Caco-2 (cell line): Measurements from ENCODE around the gene ALG14. TPM values are rescaled to one million over a fixed set of nuclear protein-coding genes. Genes with fewer than 3 reads are reported as not detected.
A peak's percentile ranks its signal among the peaks of the same experiment; 100 is the strongest.

Experiments
- BruUV-seq: library from RNA; stranded (reverse); fragments of 400-500 nt; replicated peaks from 2 replicates; lab custom pipeline; 2021; lab: Mats Ljungman, UMichigan
- CTCF ChIA-PET: fragments of 300-600 bp; sonication (Branson Sonifier 250); formaldehyde crosslinking; loops from one replicate; lab custom pipeline; 2022; ENCODE audit warnings: antibody characterized with exemption; lab: Charles Lee
- POLR2A ChIA-PET: fragments of 300-600 bp; sonication (Branson Sonifier 250); formaldehyde crosslinking; loops from one replicate; lab custom pipeline; 2022; ENCODE audit warnings: antibody characterized with exemption; lab: Charles Lee
- DNase-seq, 2 experiments: peaks; one replicate each; pipeline versions ENCODE4 v3.0.0 to v3.0.0-alpha.2; 2020 to 2022
- H3K27me3 ChIP-seq: replicated peaks from 2 replicates; pipeline ENCODE4 v1.6.0; 2011; ENCODE audit warnings: low read length; ENCODE audit not compliant: control insufficient read depth, insufficient read depth
- H3K36me3 ChIP-seq: 2 replicates; pipeline ENCODE4 v1.5.1; 2011; ENCODE audit warnings: low read length; ENCODE audit not compliant: control insufficient read depth, insufficient read depth
- H3K4me1 ChIP-seq: fragments of 250-450 bp; sonication (Bioruptor Pico); 2 replicates; pipeline ENCODE4 v1.5.1; 2020; ENCODE audit warnings: mild to moderate bottlenecking
- H3K4me3 ChIP-seq: 2 replicates; pipeline ENCODE4 v1.5.1; 2011; ENCODE audit warnings: low read depth, mild to moderate bottlenecking, control low read depth, low read length
- H3K9me3 ChIP-seq: fragments of 250-450 bp; sonication (Bioruptor Pico); 2 replicates; pipeline ENCODE4 v1.5.1; 2020; ENCODE audit warnings: mild to moderate bottlenecking, moderate library complexity
- H3K27ac Mint-ChIP-seq: one replicate; pipeline ENCODE4 v1.8.0; 2022; ENCODE audit warnings: mixed read lengths; ENCODE audit not compliant: unreplicated experiment
- H3K27me3 Mint-ChIP-seq: one replicate; pipeline ENCODE4 v1.8.0; 2022; ENCODE audit warnings: mixed read lengths; ENCODE audit not compliant: insufficient read depth, unreplicated experiment
- H3K36me3 Mint-ChIP-seq: one replicate; pipeline ENCODE4 v1.8.0; 2022; ENCODE audit warnings: mild to moderate bottlenecking, mixed read lengths; ENCODE audit not compliant: insufficient read depth, unreplicated experiment
- H3K4me1 Mint-ChIP-seq: one replicate; pipeline ENCODE4 v1.8.0; 2022; ENCODE audit warnings: low read depth, mixed read lengths; ENCODE audit not compliant: unreplicated experiment
- H3K4me3 Mint-ChIP-seq: one replicate; pipeline ENCODE4 v1.8.0; 2022; ENCODE audit warnings: mild to moderate bottlenecking, moderate library complexity, mixed read lengths; ENCODE audit not compliant: unreplicated experiment
- H3K9me3 Mint-ChIP-seq: one replicate; pipeline ENCODE4 v1.8.0; 2022; ENCODE audit warnings: mixed read lengths; ENCODE audit not compliant: unreplicated experiment
- CTCF ChIP-seq, 2 experiments: fragments of 200-600 bp in 1 of 2; IDR thresholded peaks; 1 replicate in 1 of 2; 2 replicates in 1 of 2; pipeline versions ENCODE4 v1.5.1 to v1.8.0; 2011 to 2022; ENCODE audit warnings: antibody characterized with exemption in 1 of 2, control low read depth in 1 of 2, inconsistent platforms in 1 of 2, low read depth in 1 of 2, low read length in 1 of 2, mild to moderate bottlenecking in 1 of 2, moderate library complexity in 1 of 2; ENCODE audit not compliant: insufficient read depth in 1 of 2, severe bottlenecking in 1 of 2, unreplicated experiment in 1 of 2
- intact Hi-C: fragments of 100-400 bp; cut with micrococcal nuclease; formaldehyde crosslinking; loops from one replicate; pipeline ENCODE4 v1.10.0; 2022; ENCODE audit not compliant: unreplicated experiment
- total RNA-seq: library from RNA; stranded (reverse); gene quantifications from 2 replicates; pipeline ENCODE4 v1.2.3, GENCODE V29; 2022

Gene ALG14
- total RNA-seq, 1 experiment from 2014 or later: 4.5 TPM

GRCh38 chr1:94981575-94981973 lies 91.2 kb downstream of the ALG14 start:
- no peak overlapping the region for H3K4me3 Mint-ChIP-seq
- no peaks in the 10 kb centered on the region for H3K27me3 Mint-ChIP-seq
- H3K9me3 ChIP-seq: no peaks in the 10 kb centered on the region
- no peak overlapping the region for H3K4me3 ChIP-seq
- H3K36me3 ChIP-seq: no peaks in the 10 kb centered on the region
- no peaks in the 10 kb centered on the region for H3K36me3 Mint-ChIP-seq
- H3K4me1 Mint-ChIP-seq: peaks cover 8% of the 10 kb centered on the region
- H3K27me3 ChIP-seq: no peaks in the 10 kb centered on the region
- intact Hi-C loops: no loop called here
- H3K27ac Mint-ChIP-seq: no peak overlapping the region
- no peaks in the 10 kb centered on the region for H3K9me3 Mint-ChIP-seq
- CTCF ChIA-PET: no interaction called here
- peaks cover 11% of the 10 kb centered on the region; the same call in 1 of the 2 replicates for H3K4me1 ChIP-seq
- TF ChIP-seq CTCF (IDR thresholded peaks at IDR 0.05; ENCODE audit: insufficient read depth in 1 of 2, low read depth in 1 of 2, low read length in 1 of 2, severe bottlenecking in 1 of 2, unreplicated experiment in 1 of 2): no peak
- no peak for DNase-seq
- POLR2A ChIA-PET: no interaction called here
- BruUV-seq: no TSS peak

GRCh38 chr1:94980582-94981574 lies 91.9 kb downstream of the ALG14 start:
- Histone ChIP-seq H3K36me3 (no peaks in the 10 kb centered on the region), H3K27me3 (no peaks in the 10 kb centered on the region), H3K4me1 (peaks cover 11% of the 10 kb centered on the region; the same call in 1 of the 2 replicates), H3K4me3 (no peak overlapping the region), H3K9me3 (no peaks in the 10 kb centered on the region)
- H3K27me3 Mint-ChIP-seq: no peaks in the 10 kb centered on the region
- H3K36me3 Mint-ChIP-seq: no peaks in the 10 kb centered on the region
- TF ChIP-seq CTCF (IDR thresholded peaks at IDR 0.05; ENCODE audit: insufficient read depth in 1 of 2, low read depth in 1 of 2, low read length in 1 of 2, severe bottlenecking in 1 of 2, unreplicated experiment in 1 of 2): no peak
- no peak overlapping the region for H3K27ac Mint-ChIP-seq
- no TSS peak for BruUV-seq
- POLR2A ChIA-PET: no interaction called here
- intact Hi-C loops: no loop called here
- peak in 1 of 2 experiments; percentile 12 for DNase-seq
- no peak overlapping the region for H3K4me3 Mint-ChIP-seq
- CTCF ChIA-PET: no interaction called here
- H3K9me3 Mint-ChIP-seq: no peaks in the 10 kb centered on the region
- H3K4me1 Mint-ChIP-seq: peaks cover 8% of the 10 kb centered on the region

- peaks cover 11% of the 10 kb centered on the region; the same call in 1 of the 2 replicates for H3K4me1 ChIP-seq
- no peak for DNase-seq
- ChIA-PET CTCF (no interaction called here), POLR2A (no interaction called here)
- no peak for TF ChIP-seq CTCF (IDR thresholded peaks at IDR 0.05; ENCODE audit: insufficient read depth in 1 of 2, low read depth in 1 of 2, low read length in 1 of 2, severe bottlenecking in 1 of 2, unreplicated experiment in 1 of 2)
- H3K27me3 ChIP-seq: no peaks in the 10 kb centered on the region
- no peak overlapping the region for H3K27ac Mint-ChIP-seq
- no peaks in the 10 kb centered on the region for H3K9me3 Mint-ChIP-seq
- H3K4me3 ChIP-seq: no peak overlapping the region
- peaks cover 8% of the 10 kb centered on the region for H3K4me1 Mint-ChIP-seq
- intact Hi-C loops: no loop called here
- H3K36me3 Mint-ChIP-seq: no peaks in the 10 kb centered on the region
- H3K9me3 ChIP-seq: no peaks in the 10 kb centered on the region
- no peak overlapping the region for H3K4me3 Mint-ChIP-seq
- H3K27me3 Mint-ChIP-seq: no peaks in the 10 kb centered on the region
- H3K36me3 ChIP-seq: no peaks in the 10 kb centered on the region
- no TSS peak for BruUV-seq
Measured at GRCh38 chr1:94979656-94980581, 92.8 kb downstream of the ALG14 start.
